ENCODE results near the gene ADGRF3. TPM values are rescaled to one million over a fixed set of nuclear protein-coding genes. Genes with fewer than 3 reads are reported as not detected.

Gene ADGRF3
- total and polyA plus RNA-seq, 2 of the 13 experiments (the other 11 are each of a cell fraction or from before 2014, with no cell fraction given): 0.40 to 1.5 TPM

DNA sequence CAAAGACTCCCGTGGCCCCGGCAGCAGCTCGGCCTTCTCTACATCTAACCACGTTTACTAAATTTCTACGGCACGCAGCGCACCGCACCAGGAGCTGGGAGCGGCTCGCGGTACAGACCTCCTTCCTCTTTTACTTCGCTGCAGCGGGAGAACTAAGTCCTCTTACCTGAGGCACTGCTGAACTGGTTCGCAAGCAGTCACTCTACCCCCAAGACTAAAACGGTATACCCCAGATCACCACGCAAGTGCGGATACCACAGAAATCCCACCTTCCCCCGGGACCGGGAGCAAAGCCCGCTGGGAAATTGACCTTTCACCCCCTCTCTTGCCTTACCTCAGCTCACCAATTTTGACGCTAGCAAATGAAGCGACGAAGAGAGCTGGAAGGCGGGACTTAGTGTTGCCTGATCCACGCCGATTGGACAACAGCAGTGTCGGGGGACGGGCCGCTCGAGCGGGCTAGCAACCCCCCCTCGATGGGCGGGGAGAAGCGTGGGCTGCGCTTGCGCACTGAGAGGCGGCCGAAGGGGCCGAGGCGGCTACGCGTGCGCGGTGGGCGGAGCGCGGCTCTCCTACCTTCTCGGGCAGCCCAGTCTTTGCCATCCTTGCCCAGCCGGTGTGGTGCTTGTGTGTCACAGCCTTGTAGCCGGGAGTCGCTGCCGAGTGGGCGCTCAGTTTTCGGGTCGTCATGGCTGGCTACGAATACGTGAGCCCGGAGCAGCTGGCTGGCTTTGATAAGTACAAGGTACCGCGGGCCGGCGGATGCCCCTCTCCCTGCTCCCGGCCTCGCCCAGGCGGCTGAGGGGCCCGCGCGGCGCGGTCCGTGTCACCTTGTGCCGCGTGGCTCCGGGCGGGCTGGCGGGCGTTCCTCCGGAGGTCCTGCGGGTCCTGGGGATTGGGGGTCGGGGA lies 790 bp downstream of the ADGRF3 start, which contains the start of gene SELENOI (continued):
- TF ChIP-seq TEAD3 (CRISPR knock-in tag; optimal IDR thresholded peaks at IDR 0.05; ENCODE audit: borderline replicate concordance) (peak; percentile 55), SIX4 (CRISPR knock-in tag; IDR thresholded peaks at IDR 0.05) (no peak), ZSCAN29 (CRISPR knock-in tag; conservative IDR thresholded peaks at IDR 0.05) (peak; percentile 53; the same call in 1 of the 2 replicates), ZNF34 (CRISPR knock-in tag; IDR thresholded peaks at IDR 0.05; ENCODE audit: borderline replicate concordance) (0 out of 2 replicates have a peak, but pooled peaks have one; percentile 82), HHEX (CRISPR knock-in tag; IDR thresholded peaks at IDR 0.05) (no peak), CHCHD3 (CRISPR knock-in tag; IDR thresholded peaks at IDR 0.05) (peak; percentile 63; the same call in 1 of the 2 replicates), ZNF18 (CRISPR knock-in tag; IDR thresholded peaks at IDR 0.05; ENCODE audit: insufficient replicate concordance) (no peak), BRD4 (CRISPR knock-in tag; IDR thresholded peaks at IDR 0.05) (peak; percentile 58; the same call in 1 of the 2 replicates), ZNF773 (CRISPR knock-in tag; IDR thresholded peaks at IDR 0.05; ENCODE audit: borderline replicate concordance) (no peak; the same call in 1 of the 2 replicates), ZNF296 (CRISPR knock-in tag; conservative IDR thresholded peaks at IDR 0.05) (peak; percentile 93; the same call in 1 of the 2 replicates), ZNF768 (CRISPR knock-in tag; IDR thresholded peaks at IDR 0.05) (peak; percentile 56), NFKB2 (CRISPR knock-in tag; IDR thresholded peaks at IDR 0.05; ENCODE audit: borderline replicate concordance) (peak; percentile 74; the same call in 1 of the 2 replicates), CC2D1A (CRISPR knock-in tag; IDR thresholded peaks at IDR 0.05) (0 out of 2 replicates have a peak, but pooled peaks have one; percentile 1), ZNF7 (CRISPR knock-in tag; IDR thresholded peaks at IDR 0.05) (0 out of 2 replicates have a peak, but pooled peaks have one; percentile 32), ZNF781 (CRISPR knock-in tag; IDR thresholded peaks at IDR 0.05; ENCODE audit: borderline replicate concordance, not compliant biosample characterization) (no peak), ARNTL (CRISPR knock-in tag; IDR thresholded peaks at IDR 0.05) (peak; percentile 69), CREB1 (IDR thresholded peaks at IDR 0.05) (peak; percentile 91), CREB1 (CRISPR knock-in tag; IDR thresholded peaks at IDR 0.05) (peak; percentile 96), CENPT (CRISPR knock-in tag; IDR thresholded peaks at IDR 0.05; ENCODE audit: low read depth) (no peak), XRCC5 (optimal IDR thresholded peaks at IDR 0.05; ENCODE audit: low read length) (peak; percentile 85), IRF2 (CRISPR knock-in tag; IDR thresholded peaks at IDR 0.05) (peak; percentile 89), FOXK1 (CRISPR knock-in tag; IDR thresholded peaks at IDR 0.05; ENCODE audit: borderline replicate concordance, low read depth) (peak; percentile 87), ZNF709 (CRISPR knock-in tag; IDR thresholded peaks at IDR 0.05) (peak; percentile 73), ZNF75D (CRISPR knock-in tag; IDR thresholded peaks at IDR 0.05; ENCODE audit: borderline replicate concordance) (no peak)
- TF ChIP-seq, protein P1, sequence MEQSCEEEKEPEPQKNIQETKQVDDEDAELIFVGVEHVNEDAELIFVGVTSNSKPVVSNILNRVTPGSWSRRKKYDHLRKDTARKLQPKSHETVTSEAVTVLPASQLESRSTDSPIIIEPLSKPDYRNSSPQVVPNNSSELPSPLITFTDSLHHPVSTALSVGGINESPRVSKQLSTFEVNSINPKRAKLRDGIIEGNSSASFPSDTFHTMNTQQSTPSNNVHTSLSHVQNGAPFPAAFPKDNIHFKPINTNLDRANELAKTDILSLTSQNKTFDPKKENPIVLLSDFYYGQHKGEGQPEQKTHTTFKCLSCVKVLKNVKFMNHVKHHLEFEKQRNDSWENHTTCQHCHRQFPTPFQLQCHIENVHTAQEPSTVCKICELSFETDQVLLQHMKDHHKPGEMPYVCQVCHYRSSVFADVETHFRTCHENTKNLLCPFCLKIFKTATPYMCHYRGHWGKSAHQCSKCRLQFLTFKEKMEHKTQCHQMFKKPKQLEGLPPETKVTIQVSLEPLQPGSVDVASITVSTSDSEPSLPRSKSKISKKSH (CRISPR knock-in tag; IDR thresholded peaks at IDR 0.05; ENCODE audit: borderline replicate concordance): peak; percentile 60; the same call in 1 of the 2 replicates
- TF ChIP-seq, protein P2, sequence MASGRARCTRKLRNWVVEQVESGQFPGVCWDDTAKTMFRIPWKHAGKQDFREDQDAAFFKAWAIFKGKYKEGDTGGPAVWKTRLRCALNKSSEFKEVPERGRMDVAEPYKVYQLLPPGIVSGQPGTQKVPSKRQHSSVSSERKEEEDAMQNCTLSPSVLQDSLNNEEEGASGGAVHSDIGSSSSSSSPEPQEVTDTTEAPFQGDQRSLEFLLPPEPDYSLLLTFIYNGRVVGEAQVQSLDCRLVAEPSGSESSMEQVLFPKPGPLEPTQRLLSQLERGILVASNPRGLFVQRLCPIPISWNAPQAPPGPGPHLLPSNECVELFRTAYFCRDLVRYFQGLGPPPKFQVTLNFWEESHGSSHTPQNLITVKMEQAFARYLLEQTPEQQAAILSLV (CRISPR knock-in tag; IDR thresholded peaks at IDR 0.05; ENCODE audit: borderline replicate concordance): no peak; the same call in 1 of the 2 replicates
